GM12878 (cell line): Measurements from ENCODE around the gene C3orf33. TPM values are rescaled to one million over a fixed set of nuclear protein-coding genes. Genes with fewer than 3 reads are reported as not detected.

ENCODE experiments used
- ATAC-seq: fragments of 200-7000 bp; cut with Tn5 transposase; 3 replicates; pipeline ENCODE4 v1.9.1; 2020; ENCODE audit warnings: mild to moderate bottlenecking, moderate library complexity
- BruUV-seq: library from RNA; stranded (reverse); fragments of 400-500 nt; replicated peaks from 2 replicates; lab custom pipeline; 2021; lab: Mats Ljungman, UMichigan
- CTCF ChIA-PET: fragments of 300-600 bp; sonication (Branson Sonifier 250); formaldehyde crosslinking; extraction: SDS; loops from one replicate; lab custom pipeline; 2021; ENCODE audit warnings: inconsistent platforms; lab: Yijun Ruan, JAX
- POLR2A ChIA-PET: fragments of 350-600 bp; formaldehyde crosslinking; extraction: SDS; loops from one replicate; lab custom pipeline; 2021; ENCODE audit warnings: inconsistent platforms; lab: Charles Lee
- RAD21 ChIA-PET: fragments of 300-600 bp; sonication (Branson Sonifier 250); formaldehyde crosslinking; loops from one replicate; lab custom pipeline; 2023; ENCODE audit warnings: antibody characterized with exemption; ENCODE audit not compliant: unreplicated experiment; lab: Charles Lee
- SMC1A ChIA-PET: fragments of 300-600 bp; sonication (Branson Sonifier 250); formaldehyde crosslinking; loops from one replicate; lab custom pipeline; 2023; ENCODE audit not compliant: unreplicated experiment, uncharacterized antibody; lab: Charles Lee
- DNase-seq: peaks from one replicate; pipeline ENCODE4 v3.0.0-alpha.2; 2011; ENCODE audit warnings: low read depth, low spot score
- FAIRE-seq: peaks from 3 replicates; lab custom pipeline; 2011; peaks lifted over from hg19 to GRCh38; lab: Jason Lieb, UNC
- H2AFZ ChIP-seq: 2 replicates; pipeline ENCODE4 v1.6.0; 2011; ENCODE audit warnings: low read depth, low read length, control low read depth; ENCODE audit not compliant: control insufficient read depth
- H3K27ac ChIP-seq: 2 replicates; pipeline ENCODE4 v1.5.1; 2011; ENCODE audit warnings: control low read depth; ENCODE audit not compliant: control insufficient read depth, insufficient read depth
- H3K27me3 ChIP-seq, 2 experiments: replicated peaks in 1 of 2; 2 replicates each; pipeline versions ENCODE4 v1.6.0 to v1.6.1; 2011; ENCODE audit warnings: low read length in 1 of 2; ENCODE audit not compliant: control insufficient read depth in 2 of 2, insufficient read depth in 2 of 2
- H3K36me3 ChIP-seq, 2 experiments: 2 replicates each; pipeline ENCODE4 v1.5.1; 2011; ENCODE audit warnings: low read length in 1 of 2; ENCODE audit not compliant: control insufficient read depth in 2 of 2, insufficient read depth in 2 of 2
- H3K4me1 ChIP-seq: 2 replicates; pipeline ENCODE4 v1.6.1; 2011; ENCODE audit warnings: mild to moderate bottlenecking, low read length, moderate library complexity, mixed read lengths; ENCODE audit not compliant: control insufficient read depth, insufficient read depth
- H3K4me2 ChIP-seq: 2 replicates; pipeline ENCODE4 v1.6.0; 2011; ENCODE audit warnings: control low read depth; ENCODE audit not compliant: control insufficient read depth, insufficient read depth
- H3K4me3 ChIP-seq: fragments of 200-600 bp; sonication (generic); 2 replicates; pipeline ENCODE4 v1.5.1; 2016
- H3K79me2 ChIP-seq: 2 replicates; pipeline ENCODE4 v1.6.0; 2011; ENCODE audit warnings: low read length; ENCODE audit not compliant: control insufficient read depth, insufficient read depth
- H3K9ac ChIP-seq: 2 replicates; pipeline ENCODE4 v1.8.0; 2011; ENCODE audit warnings: low read length, control low read depth, mixed read lengths; ENCODE audit not compliant: control insufficient read depth, insufficient read depth
- H3K9me3 ChIP-seq: replicated peaks from 3 replicates; pipeline ENCODE4 v1.5.1; 2011; ENCODE audit warnings: mild to moderate bottlenecking, low read length; ENCODE audit not compliant: control insufficient read depth, insufficient read depth
- H4K20me1 ChIP-seq: 2 replicates; pipeline ENCODE4 v1.6.0; 2011; ENCODE audit not compliant: control insufficient read depth, insufficient read depth
- CEBPB ChIP-seq, 2 experiments: fragments of 150-350 bp in 1 of 2; IDR thresholded peaks; 2 replicates each; pipeline ENCODE4 v1.6.1; 2012 to 2014; ENCODE audit warnings: low read depth in 2 of 2, low read length in 2 of 2, borderline replicate concordance in 1 of 2, inconsistent platforms in 1 of 2
- HDAC6 ChIP-seq: fragments of 200-600 bp; sonication (generic); IDR thresholded peaks from one replicate; pipeline ENCODE4 v1.8.0; 2017; ENCODE audit warnings: antibody characterized with exemption; ENCODE audit not compliant: unreplicated experiment
- SIX5 ChIP-seq: IDR thresholded peaks from 2 replicates; pipeline ENCODE4 v1.6.1; 2011; ENCODE audit warnings: mild to moderate bottlenecking, low read depth, low read length, moderate library complexity; ENCODE audit not compliant: severe bottlenecking
- TBL1XR1 ChIP-seq: IDR thresholded peaks from 2 replicates; pipeline ENCODE4 v1.6.1; 2012; ENCODE audit warnings: low read depth, low read length, improper control_type of control experiment
- YY1 ChIP-seq: IDR thresholded peaks from 2 replicates; pipeline ENCODE4 v1.6.1; 2011; ENCODE audit warnings: low read depth, mild to moderate bottlenecking, low read length
- WGBS: methylation state at CpG from one replicate; pipeline ENCODE4 v1.1.6; 2016; ENCODE audit warnings: low lambda C conversion rate; ENCODE audit not compliant: insufficient replicate concordance, insufficient coverage; ENCODE audit errors: missing lambda C conversion rate; 5-methylcytosine and 5-hydroxymethylcytosine counted together
- in situ Hi-C: fragments of 300-500 bp; cut with MboI; formaldehyde crosslinking; loops from 9 replicates; pipeline ENCODE4 v1.14.3; 2018; ENCODE audit warnings: mixed read lengths
- intact Hi-C: fragments of 100-400 bp; cut with micrococcal nuclease; formaldehyde crosslinking; loops from one replicate; pipeline ENCODE4 v1.14.2; 2022; ENCODE audit not compliant: unreplicated experiment
- polyA plus RNA-seq, 11 experiments: library from polyadenylated mRNA; depleted of rRNA in 4 of 11; unstranded in 6 of 11; stranded (reverse) in 5 of 11; fragments of >200 nt; fragmentation: Nextera tagmentation in 4 of 11; fragmentation: Illumina TruSeq in 1 of 11; extraction: Ambion mirVana in 4 of 11; extraction: Trizol in 1 of 11; gene quantifications; 1 replicate in 1 of 11; 2 replicates in 10 of 11; pipeline versions ENCODE4 v1.2.1 to v1.2.3, GENCODE V29; 2011 to 2016; ENCODE audit warnings: inconsistent platforms in 2 of 11, missing spikeins in 2 of 11, low read depth in 1 of 11
- total RNA-seq, 4 experiments: library from RNA; depleted of rRNA in 3 of 4; stranded (reverse); fragments of >200 nt in 3 of 4; fragmentation: Illumina TruSeq in 1 of 4; extraction: Trizol in 1 of 4; gene quantifications; 2 replicates each; pipeline versions ENCODE4 v1.2.1 to v1.2.3, GENCODE V29; 2013 to 2021
- TF ChIP-seq, protein P1 (sequence below): fragments of 450-650 bp; IDR thresholded peaks from 2 replicates; pipeline ENCODE4 v1.6.1; 2016; ENCODE audit warnings: mild to moderate bottlenecking

C3orf33 gene
- total and polyA plus RNA-seq, 10 of the 15 experiments (the other 5 are each of a cell fraction or from before 2014, with no cell fraction given): 0.35 to 1.7 (median 0.90) TPM

DNA sequence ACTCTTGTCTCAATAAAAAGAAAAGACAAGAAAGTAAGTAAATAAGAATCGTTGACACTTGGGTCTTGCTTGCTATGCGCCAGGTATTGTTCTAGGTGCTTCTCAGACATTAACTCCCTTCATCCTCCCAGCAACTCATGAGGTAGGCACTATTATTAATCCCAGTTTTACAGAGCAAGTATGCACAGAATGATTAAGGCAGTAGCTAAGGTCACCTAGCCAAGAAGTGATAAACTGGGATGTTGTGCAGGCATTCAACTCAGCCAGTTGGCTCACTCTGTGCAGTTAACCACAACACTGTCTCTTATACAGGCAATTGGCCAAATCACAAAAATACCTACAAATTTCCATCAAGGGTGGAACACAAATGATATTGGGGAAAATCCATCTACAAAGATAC is 1.7 kb upstream of the C3orf33 start:
- no peak for DNase-seq
- RAD21 ChIA-PET: no interaction called here
- Histone ChIP-seq H3K4me3 (no peak overlapping the region), H3K9me3 (no peaks in the 10 kb centered on the region), H3K27me3 (no peaks in the 10 kb centered on the region; a peak in 1 of 4 replicates), H3K36me3 (no peaks in the 10 kb centered on the region)
- 78% methylated on average over 2 of the region's 2 CpGs for WGBS
- TF ChIP-seq SIX5 (no peak), HDAC6 (no peak), TBL1XR1 (no peak), CEBPB (IDR thresholded peaks at IDR 0.05; ENCODE audit: borderline replicate concordance in 1 of 2, low read depth in 2 of 2, low read length in 2 of 2) (no peak), YY1 (no peak)
- TF ChIP-seq, protein P1, sequence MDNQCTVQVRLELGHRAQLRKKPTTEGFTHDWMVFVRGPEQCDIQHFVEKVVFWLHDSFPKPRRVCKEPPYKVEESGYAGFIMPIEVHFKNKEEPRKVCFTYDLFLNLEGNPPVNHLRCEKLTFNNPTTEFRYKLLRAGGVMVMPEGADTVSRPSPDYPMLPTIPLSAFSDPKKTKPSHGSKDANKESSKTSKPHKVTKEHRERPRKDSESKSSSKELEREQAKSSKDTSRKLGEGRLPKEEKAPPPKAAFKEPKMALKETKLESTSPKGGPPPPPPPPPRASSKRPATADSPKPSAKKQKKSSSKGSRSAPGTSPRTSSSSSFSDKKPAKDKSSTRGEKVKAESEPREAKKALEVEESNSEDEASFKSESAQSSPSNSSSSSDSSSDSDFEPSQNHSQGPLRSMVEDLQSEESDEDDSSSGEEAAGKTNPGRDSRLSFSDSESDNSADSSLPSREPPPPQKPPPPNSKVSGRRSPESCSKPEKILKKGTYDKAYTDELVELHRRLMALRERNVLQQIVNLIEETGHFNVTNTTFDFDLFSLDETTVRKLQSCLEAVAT: no peak
- TF ChIP-seq, all 136 proteins: peak for 0
- in situ Hi-C loops: no loop called here
- Histone ChIP-seq H3K4me2 (no peak overlapping the region), H4K20me1 (no peaks in the 10 kb centered on the region), H3K27ac (no peak overlapping the region), H3K9ac (no peak overlapping the region), H2AFZ (no peak overlapping the region), H3K79me2 (no peaks in the 10 kb centered on the region), H3K4me1 (peaks cover 3% of the 10 kb centered on the region; the same call in 1 of the 2 replicates)
- CTCF ChIA-PET: no interaction called here
- FAIRE-seq (no peak), ATAC-seq (no peak)
- BruUV-seq: no TSS peak
- SMC1A ChIA-PET: interaction anchor here (1.9 kb wide), 1 partner anchor 54 kb away, joined by 11 read pairs; no protein-coding TSS in a partner anchor
- intact Hi-C loops: loop anchor here (2.0 to 10.0 kb wide), 4 partner anchors 47 to 197 kb away; partner anchors contain the start of genes GMPS and SLC33A1
- POLR2A ChIA-PET: no interaction called here
